Measurements from ENCODE around the gene TSPAN9. TPM values are rescaled to one million over a fixed set of nuclear protein-coding genes. Genes with fewer than 3 reads are reported as not detected.
"Not testable (repeated sequence)": the region's sequence is repeated elsewhere in the genome, so short reads cannot be mapped to it uniquely, and the experiment has no call there.

Gene TSPAN9
- polyA plus RNA-seq, 10 donors: 99.8 to 117 (median 105) TPM

DNA sequence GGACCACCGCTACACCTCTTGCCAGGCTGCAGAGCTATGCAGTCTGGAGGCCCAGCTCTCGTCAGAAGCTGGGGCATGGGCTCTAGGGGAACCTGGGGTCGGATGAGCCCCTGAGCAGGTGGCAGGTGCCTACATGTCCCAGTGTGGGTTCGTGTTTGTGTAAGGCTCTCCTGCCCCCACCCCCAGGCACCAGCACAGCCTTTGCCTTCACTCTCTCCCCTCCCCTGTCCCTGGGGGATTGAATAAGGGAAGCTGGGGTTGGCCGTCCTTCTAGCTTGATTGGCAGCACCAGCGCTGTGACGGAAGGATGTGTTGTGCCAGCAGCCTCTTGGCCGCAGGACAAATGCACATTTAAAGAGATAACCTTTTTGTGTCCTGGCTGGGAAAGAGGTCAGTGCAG is 34.8 kb upstream of the TSPAN9 start:
- DNase-seq: peak in 1 of 3 donors; percentile 30

DNA sequence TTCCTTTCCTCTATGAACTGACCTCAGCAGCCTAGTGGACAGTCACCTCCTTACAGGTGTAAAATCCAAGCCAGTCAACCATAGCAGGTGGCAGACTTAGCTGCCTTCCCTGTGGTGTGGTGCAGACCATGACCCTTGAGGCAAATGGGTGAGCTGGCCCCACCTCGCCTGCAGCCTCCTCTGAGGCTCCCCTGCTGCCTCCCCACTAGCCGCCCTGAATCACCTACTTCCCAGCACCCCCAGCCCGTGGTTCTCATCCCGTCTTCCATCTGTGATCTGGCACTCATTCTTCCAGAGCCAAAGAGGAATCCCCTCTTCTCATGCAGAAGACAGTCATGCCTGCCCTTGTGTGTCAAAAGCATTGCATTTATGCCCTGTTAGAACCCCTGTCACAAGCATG is 34.4 kb upstream of the TSPAN9 start:
- no peak for DNase-seq

DNA sequence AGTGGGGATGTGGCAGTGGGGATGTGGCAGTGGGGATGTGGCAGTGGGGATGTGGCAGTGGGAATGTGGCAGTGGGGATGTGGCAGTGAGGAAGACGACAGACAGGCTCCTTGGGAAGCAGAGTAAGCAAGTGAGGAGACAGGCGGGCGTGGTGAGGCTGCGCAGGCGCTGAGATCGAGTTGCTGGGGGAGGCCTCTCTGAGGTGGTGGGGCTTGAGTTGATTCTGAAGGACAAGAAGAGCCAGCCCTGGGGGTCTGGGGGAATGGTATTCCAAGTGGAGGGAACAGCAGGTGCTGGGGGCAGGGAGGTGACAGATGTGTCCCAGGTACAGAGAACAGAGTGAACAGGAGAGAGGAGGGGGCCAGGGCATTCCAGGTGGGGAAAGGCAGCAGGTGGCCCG is 33.8 kb upstream of the TSPAN9 start:
- DNase-seq: no peak

DNA sequence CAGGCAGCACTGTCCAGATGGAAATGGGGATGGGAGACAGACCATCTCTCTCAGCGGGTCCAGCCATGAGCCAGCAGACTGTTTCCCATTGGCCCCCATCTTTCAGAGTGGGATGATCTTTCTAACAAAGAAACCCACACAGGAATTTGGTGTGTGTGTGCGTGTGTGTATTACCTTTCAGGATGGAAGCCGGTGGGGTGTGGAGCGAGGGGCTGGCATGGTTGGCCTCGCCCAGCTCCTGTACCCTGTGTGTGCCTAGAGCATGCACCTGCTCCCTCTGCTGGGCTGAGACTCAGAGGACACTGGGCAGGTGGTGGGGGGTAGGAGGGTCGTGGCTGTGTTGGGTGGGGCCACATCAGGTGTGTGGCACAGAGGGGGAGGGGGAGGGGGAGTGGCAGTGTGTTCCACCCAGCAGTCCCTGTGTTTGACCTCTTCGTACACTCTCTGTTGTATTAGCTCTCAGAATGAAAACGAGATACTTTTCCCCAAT is 33.0 kb upstream of the TSPAN9 start:
- DNase-seq: no peak

DNA sequence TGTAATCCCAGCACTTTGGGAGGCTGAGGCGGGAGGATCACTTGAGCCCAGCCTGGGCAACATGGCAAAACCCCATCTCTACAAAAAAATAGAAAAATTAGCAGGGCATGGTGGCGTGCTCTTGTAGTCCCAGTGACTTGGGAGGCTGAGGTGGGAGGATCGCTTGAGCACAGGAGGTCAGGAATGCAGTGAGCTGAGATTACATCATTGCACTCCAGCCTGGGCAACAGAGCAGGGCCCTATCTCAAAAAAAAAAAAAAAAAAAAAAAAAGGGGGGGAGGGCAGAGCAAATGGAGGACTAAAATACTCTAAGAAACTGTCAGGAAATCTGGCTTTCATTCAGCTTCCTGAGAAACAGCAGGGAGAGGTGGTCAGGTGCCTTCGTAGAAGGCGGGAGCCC is 31.7 kb upstream of the TSPAN9 start:
- DNase-seq: no peak

DNA sequence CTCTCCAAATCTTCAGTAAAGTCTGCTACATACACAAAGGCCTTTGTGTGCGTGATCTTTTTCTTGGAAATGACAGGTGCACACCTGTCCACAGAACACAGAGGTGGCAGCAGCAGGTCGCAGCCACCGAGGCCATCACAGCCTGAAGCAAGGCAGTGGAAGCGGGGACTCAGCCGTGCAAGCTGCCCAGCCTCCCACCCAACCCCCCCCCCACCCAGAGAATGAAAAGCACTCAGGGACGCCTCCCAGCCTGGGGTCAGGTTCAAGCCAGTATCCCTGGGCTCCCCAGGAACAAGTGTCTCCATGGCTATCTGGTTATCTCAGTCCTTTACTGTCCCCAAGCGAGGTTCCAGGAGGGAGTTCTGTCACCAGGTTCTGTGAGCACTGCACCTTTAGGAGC is 31.2 kb upstream of the TSPAN9 start:
- no peak for DNase-seq

DNA sequence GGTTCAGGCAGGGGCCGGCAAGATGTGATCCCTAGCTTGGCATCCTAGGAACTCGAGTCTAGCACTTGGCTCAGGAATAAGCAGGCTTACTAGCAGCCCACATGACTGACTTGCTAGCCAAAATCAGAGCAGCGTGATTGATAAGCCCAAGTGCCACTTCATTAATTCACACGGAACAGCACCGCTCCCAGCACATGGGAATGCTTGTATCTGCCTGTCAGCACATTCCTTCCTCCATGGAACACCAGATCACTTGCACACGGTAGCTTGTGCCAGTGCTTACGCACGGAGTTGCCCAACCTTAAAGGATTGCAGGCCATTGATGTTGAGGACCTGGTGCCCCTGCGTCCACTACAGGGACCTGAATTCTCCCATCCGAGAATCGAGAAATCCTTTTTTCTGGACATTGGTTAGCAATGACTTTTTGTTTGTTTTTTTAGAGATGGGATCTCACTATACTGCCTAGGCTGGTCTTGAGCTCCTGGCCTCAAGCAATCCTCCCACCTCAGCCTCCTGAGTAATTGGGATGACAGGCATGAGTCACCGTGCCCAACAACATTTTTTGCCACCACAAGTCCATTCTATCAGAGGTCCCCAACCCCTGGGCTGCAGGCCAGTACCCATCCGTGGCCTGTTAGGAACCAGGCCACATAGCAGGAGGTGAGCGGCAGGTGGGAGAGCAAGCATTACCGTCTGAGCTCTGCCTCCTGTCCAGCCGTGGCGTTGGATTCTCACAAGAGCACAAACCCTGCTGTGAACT is 30.6 kb upstream of the TSPAN9 start:
- peak in 2 of 3 donors; percentile 39 to 73 for DNase-seq

DNA sequence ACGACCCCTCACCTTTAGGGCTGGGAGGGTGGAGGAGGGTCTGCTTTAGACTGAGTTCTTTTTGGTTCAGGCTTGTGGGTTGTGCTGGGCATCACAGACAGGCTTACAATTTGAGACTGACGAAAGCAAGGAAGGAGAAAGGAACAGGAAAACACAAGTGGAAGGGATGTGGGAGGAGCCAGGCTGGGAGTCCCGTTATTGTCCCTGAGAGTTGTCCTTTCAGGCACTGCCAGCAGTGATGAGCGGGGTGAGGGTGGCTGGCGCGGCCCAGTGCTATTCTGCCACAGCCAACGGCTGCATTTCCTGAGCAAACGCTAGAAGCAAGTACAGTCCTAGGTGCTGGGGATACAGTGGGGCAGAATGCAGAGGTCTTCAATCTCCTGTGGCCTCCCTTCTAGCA is 29.2 kb upstream of the TSPAN9 start:
- DNase-seq: no peak

DNA sequence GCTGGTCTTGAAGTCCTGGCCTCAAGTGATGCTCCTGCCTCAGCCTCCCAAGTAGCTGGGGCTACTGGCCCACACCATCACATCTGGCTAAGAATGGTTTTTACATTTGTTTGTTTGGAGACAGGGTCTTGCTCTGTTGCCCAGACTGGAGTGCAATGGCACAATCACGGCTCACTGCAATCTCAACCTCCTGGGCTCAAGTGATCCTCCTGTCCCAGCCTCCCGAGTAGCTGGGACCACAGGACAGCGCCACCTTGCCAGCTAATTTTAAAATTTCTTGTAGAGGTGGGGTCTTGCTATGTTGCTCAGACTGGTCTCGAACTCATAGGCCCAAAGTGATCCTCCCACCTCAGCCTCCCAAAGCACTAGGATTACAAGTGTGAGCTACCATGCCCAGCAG is 28.6 kb upstream of the TSPAN9 start:
- DNase-seq: no peak

DNA sequence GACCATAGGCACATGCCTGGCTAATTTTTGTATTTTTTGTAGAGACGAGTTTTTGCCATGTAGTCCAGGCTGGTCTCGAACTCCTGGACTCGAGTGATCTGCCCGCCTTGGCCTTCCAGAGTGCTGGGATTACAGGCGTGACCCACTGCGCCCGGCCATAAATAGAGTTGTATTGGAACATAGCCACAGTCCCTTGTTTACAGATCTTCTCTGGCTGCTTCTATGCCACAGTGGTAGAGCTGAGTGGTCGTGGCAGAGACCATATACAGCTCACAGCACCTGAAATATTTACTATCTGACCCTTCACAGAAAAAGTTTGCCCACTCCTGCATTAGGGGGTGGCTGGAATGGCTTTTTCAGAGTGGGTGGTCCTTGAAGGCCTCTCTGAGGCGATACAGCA is 28.0 kb upstream of the TSPAN9 start:
- no peak for DNase-seq

DNA sequence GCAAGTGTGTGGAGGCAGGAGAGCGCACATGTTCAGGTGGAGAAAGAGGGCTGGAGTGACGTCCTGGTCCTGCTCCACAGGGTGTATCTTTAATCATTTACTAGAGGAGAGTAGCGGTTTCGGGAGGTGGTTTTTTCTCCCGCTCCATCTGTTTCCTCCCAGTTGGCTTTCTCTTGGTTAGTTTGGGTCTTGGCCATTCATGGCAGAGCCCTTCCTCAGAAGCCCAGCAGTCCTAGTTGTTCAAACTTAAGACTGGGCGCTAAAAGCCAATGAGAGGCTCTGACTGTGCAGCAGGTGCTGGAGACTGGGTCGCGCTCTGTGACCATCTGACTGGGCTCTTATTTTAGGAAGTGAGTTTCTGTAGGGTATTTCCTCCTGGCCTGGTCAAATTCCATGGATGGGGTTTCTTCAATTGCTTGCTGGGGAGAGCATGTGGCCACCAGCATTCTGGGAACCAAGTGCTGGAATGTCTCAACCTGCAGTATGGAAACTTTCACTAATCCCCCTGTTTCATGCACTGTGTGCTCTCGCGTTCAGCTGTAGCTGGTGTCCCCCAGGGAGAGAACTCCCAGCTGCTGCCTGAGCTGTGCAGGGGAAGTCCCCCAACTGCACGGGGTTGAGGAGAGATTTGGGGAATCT is 27.4 kb upstream of the TSPAN9 start:
- DNase-seq: peak in 1 of 3 donors; percentile 43

DNA sequence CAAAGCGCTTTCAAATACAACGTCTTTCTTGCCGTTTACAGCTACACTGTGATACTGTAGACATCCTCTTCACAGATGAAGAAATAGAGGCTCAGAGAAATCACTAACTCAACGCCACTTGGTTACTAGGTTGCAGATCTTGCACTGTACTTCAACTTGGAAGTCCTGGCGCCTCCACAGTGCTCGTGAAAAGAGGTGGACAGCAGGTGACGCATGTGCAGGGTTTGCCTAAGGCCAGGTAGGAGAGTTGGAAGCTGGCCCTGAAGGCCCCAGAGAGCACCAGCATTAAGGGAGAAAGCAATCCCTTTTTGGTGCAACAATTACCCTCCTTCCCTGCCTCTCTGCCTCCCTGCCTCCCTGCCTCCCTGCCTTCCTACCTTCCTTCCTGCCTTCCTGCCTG is 22.8 kb upstream of the TSPAN9 start:
- DNase-seq: no peak

DNA sequence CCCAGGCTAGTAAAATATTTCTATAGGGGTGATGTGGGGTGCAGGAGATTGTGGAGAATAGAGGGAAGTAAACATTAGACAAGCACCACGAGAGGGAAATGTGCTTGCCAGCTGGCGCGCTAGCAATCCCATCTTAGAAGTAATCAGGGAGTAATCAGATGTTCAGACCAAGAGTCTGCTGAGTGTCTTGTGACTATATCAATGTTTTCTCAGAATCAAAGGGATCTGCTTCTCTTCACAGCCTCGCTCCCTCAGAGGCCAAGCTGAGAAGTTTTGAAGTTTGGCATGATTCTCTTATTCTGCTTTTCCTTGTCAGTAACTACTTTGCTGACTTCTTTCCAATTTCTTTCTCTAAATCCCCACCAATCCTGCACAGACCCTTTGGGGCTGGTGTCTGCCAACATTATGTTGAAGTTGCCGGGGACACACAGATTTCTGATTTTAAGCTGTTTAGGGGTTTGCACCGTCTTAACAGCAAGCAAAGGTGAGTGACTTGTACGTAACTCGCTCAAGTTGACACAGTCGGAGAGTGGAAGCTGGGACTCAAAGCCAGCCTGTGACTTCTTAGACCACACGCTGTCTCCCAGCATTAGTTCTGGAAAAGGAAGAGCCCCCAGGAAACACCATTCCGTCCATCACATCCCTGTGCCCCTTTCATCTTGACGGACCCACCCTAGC is 22.0 kb upstream of the TSPAN9 start:
- peak in 1 of 3 donors; percentile 61 for DNase-seq

DNA sequence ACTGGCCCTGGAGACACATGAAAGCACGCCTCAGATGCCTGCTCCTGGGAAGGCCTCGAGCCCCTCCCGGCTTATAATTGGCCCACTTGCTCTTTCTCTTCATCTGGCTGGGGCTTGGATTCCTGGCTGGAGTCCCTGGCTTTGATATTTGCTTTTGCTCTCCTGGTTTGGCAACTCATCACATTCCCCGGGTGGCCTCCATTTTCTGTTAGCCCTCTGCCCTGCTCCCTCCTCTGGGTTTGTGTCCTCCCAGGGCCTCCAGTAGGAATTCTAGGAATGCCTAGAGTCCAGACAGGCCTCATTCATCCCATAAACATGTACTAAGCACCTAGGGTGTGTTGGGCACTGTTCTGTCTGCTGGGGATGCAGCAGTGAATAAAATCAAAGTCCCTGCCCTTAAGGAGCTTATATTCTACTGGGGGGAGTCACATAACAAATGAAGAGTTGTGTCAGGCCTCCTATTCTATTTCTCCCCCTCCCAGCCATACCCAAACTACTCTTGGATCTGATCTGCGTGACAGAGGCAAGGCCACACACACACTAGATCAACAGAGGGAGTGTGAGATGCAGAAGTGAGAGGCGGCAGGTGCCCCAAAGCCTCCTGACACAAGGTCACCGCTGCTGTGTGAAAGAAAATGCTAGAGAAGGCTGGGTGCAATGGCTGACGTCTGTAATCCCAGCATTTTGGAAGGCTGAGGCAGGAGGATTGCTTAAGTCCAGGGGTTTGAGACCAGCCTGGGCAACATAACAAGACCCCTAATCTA is 21.3 kb upstream of the TSPAN9 start:
- DNase-seq: no peak

DNA sequence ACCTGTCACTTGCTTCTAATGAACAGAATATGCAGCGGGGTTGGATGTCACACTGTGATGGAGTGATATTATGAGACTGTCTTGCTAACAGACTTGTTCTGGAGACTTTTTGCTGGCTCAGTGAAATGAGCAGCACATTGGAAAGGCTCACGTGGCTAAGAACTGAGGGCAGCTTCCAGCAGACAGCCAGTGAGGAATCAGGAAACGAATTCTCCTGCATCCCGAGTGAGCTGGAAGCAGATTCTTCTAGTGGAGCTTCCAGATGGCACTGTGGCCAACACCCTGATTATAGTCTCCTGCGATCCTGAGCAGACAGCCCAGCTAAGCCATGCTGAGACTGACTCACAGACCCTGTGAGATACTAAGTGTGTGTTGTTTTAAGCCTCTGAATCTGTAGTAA is 16.1 kb upstream of the TSPAN9 start:
- DNase-seq: peak in 1 of 3 donors; percentile 32

DNA sequence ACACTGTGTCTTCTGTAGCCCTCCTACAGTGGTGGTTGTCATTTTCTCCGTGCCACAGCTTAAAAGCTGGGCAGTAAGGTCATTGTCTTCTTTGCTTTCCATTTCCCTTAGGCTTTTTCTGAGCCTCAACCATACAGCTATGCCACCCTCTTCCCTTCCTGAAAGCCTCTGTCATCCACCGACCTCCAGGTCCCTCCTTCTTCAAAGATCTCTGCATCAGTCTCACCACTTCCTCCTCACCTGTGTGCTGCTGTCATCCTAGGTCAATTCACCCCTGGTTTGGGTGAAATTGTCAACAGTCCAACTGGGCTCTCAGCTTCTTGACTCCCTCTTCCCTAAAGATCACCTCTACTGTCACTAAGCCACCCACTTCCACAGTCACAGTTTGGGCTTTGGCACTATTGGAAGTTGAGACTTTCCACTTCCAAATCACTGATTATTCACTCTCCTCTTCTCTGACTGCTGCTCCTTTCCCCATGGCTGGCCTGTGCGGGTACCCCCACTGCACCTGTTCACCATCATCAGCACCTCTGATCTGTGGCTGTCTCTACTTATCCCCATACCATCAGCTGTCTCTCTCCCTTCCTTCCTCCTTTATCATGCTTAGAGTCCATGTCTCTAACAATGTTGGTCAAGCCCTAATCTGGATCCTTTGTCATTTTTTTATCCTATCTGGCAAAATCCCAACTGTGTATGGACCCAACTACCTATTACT is 15.5 kb upstream of the TSPAN9 start:
- DNase-seq: no peak

DNA sequence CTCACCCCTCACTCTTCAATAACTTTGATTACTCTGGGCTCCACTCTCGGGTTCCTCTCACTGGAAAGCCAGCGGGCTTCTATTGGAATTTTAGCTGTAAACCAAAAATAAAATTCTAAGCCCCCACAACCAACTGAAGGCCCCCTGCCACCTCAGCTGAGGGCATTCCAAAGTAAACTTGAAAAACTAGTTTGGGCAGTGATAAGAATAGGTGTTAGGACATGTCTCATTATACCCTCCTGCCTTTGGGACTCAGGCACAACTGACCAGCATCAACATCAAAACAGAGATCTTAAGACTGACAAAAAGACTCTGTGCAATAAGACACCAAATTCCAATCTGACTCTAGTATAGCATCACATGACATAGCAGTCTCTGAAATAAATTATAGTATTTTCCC is 11.9 kb upstream of the TSPAN9 start:
- DNase-seq: no peak

DNA sequence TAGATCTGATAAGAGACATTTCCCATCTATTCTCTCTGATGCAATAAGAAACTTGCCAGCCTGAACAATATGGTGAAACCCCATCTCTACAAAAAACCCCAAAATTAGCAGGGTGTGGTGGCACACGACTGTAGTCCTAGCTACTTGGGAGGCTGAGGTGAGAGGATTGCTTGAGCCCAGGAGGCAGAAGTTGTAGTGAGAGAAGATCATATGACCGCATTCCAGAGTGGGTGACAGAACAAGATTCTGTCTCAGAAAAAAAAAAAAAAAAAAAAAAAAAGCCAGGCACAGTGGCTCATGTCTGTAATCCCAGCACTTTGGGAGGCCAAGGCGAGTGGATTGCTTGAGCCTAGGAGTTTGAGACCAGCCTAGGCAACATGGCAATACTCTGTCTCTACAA is 11.3 kb upstream of the TSPAN9 start:
- not testable (repeated sequence) for DNase-seq

DNA sequence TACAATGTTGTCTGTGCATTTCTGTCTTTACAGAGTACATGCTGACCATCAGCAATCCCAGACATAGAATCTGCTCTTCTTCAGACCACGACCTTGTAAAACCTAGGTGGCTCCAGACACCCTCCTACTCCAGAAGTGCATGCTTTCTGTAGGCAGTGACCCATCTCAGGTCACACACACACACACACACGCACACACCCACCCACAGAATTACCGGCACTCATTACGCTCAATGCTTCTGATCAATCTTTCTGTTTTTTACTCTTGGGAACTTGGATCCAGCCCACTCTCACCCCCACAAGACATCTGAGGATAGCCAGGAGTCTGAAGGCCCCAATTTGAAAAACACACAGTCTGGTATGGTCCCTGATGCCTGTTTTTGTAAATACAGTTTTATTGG is 7.5 kb upstream of the TSPAN9 start:
- DNase-seq: no peak

DNA sequence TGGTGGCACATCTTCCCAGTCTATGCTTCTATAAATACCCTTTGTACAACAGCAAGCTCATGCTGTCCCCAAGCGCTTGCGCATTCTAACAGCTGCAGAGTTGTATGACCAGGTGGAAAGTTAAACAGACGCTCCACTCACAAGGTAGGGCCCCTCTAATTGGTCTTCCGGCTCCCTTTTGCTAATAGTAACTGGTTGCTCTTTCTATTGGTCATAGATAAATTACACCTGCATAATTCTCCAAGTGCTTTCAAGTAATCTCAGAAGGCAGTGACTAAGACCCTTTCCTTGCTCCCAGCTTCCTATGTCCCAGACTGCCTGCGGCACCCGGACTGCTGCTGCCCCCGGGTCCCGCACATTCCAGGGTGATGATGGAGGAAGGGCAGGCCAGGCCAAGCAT is 6.1 kb upstream of the TSPAN9 start:
- DNase-seq: no peak

DNA sequence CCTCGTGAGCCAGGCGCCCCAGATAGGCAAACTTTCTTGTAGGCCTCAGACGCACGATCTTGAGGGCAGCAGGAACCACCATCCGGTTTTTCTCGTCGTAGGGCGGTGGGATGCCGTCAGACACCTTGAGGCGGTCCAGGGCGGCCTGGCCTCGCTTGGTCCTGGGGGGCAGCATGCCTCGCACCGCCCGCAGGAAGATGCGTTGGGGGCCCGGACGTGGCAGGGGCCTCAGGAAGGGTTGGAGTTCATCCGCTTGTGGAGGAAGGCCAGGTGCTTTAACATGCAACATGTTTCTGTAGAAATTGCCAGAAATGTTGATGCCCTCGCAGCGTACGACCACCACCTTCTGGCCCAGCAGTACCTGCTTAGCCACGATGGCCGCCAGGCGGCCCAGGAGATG is 5.5 kb upstream of the TSPAN9 start:
- DNase-seq: no peak

All from muscle of back (tissue), 11 donors.